ENCODE measurements around the gene SUPT7L.
A peak's percentile ranks its signal among the peaks of the same experiment; 100 is the strongest.

The SUPT7L gene

DNA sequence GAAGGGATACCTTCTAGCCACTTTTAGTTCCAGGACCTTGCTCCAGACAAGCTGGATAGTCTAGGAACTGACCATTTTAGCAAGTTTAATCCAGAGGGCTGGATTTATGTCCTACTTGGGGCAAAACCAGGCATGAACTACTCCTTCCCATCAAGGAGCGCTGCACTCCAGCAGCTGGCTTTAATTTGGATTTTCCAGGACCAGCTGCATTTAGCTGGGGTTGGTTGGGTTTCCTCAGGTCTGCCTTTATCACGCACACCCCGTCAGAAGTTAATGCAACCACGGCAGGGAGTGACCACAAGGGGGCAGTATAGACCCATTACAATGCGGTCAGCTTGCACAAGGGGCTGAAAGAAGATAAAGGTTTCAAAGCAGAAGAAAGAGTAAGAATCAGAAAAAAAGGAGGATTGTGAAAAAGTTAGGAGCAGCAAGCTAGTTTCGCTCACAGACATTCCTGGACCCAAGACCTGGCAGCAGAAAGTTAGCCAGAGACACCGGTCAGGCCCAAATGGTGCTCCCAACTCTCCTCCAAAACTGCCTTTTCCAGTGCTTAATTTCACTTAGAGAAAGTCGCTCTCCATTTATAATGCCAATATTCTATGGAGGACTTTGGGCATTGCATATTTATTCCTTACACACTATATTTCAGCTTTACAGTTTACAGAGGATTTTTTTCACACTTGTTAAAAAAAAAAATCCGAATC is 40.4 kb upstream of the SUPT7L start:
- peak; percentile 76 for TF ChIP-seq CTCF (IDR thresholded peaks at IDR 0.05; ENCODE audit: extremely low read depth, missing control alignments)
- DNase-seq (ENCODE audit: low spot score), result peak; percentile 80

DNA sequence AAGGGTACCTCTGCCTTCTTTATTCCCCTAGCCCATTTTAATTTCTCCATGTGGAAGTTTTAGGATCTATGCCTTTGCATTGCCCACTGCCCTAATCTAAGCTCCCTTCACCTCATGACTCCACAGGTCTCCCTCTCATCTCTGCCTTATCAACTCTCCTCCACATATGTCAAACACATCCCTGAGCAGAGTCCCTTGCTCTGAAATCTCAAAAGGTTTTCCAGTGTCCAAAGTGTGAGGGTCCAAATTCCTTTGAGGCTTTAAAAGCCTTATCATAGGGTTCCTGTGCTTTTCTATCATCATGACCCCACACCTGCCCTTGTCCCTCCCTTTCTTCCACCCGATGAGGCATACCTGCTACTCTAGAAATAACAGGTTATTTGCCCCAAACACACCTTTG is 38.9 kb upstream of the SUPT7L start:
- no peak for TF ChIP-seq CTCF (IDR thresholded peaks at IDR 0.05; ENCODE audit: extremely low read depth, missing control alignments)
- DNase-seq (ENCODE audit: low spot score), result no peak

DNA sequence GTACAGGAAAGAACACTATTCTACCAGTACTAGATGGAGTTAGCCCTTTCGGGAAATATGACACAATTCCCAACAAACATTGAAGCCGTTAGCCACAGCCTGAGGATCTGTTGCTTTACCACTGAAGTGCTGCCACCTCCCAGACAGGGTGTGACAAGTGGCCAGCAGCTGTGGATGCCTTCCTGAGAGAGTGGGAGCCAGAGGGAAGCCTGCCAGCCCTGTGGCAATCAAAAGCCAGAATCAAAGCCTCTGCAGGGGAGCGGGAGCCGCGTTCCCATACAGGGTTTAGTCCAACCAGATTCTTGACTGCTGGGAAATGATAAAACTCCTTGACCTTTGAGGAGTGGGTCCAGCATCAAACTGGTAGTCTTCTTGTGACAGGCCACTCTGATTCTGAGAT is 38.3 kb upstream of the SUPT7L start:
- no peak for DNase-seq (ENCODE audit: low spot score)
- TF ChIP-seq CTCF (IDR thresholded peaks at IDR 0.05; ENCODE audit: extremely low read depth, missing control alignments), result no peak

DNA sequence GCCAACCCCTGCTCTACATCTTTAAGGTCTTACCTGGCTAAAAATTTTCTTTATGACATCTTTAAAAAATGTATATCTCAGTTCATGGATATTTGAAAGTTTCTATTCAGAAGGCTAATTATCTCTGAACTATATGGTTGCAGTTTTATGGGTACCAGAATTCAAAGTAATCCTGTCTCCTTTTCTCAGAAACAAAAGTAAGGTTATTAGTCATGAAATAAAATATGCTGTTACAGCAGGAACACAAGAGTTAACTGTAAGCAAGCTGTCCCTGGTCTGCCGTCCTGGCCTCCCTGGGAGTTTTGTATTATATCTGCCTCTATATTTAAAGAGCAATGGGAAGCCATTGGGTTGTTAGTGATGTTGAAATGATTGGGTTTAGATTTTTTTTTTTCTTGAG is 34.2 kb upstream of the SUPT7L start:
- TF ChIP-seq CTCF (IDR thresholded peaks at IDR 0.05; ENCODE audit: extremely low read depth, missing control alignments), result no peak
- DNase-seq (ENCODE audit: low spot score), result no peak

DNA sequence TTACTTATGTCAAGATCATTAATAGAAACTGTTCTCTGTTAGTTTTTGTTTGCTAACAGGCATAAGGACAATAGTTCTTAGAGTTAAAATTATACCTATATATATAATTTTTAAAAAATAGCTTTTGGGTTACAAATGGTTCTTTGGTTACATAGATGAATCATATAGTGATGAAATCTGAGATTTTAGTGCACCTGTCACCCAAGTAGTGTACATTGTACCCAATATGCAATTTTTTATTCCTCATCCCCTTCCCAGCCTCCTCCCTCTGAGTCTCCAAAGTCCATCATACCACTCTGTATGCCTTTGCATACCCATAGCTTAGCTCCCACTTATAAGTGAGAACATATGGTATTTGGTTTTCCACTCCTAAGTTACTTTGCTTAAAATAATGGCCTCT is 26.6 kb upstream of the SUPT7L start:
- TF ChIP-seq CTCF (IDR thresholded peaks at IDR 0.05; ENCODE audit: extremely low read depth, missing control alignments), result no peak
- DNase-seq (ENCODE audit: low spot score), result no peak

DNA sequence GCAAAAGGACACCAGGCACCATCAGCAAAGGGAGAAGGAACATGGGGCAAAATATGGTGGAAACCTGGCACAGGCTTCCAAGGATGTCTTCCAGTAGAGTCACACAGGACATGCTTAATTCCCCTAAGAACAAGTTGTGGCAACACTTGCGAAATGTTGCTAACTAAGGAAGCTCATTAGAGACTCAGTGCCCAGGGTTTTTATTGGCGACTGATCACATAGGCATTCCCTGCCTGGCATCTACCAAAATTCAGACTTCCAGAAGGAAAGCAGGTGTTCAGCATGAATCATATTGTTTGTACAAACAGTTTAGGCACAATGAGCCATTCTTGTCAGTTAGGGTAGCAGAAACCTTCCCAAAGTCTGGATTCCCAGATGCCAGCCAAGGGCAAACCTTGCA is 26.0 kb upstream of the SUPT7L start:
- no peak for TF ChIP-seq CTCF (IDR thresholded peaks at IDR 0.05; ENCODE audit: extremely low read depth, missing control alignments)
- no peak for DNase-seq (ENCODE audit: low spot score)

DNA sequence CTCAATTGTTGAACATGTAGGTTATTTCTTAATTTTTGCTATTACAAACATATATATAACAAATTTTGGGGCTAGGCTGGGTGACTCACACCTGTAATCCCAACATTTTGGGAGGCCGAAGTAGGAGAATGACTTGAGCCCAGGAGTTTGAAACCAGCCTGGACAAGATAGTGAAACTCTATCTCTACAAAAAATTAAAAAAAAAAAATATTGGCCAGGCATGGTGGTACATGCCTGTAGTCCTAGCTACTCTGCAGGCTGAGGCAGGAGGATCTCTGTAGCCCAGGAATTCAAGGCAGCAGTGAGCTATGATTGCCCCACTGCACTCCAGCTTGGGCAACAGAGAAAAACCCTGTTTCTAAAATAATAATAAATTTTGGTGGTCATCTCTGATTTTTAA is 23.8 kb upstream of the SUPT7L start:
- TF ChIP-seq CTCF (IDR thresholded peaks at IDR 0.05; ENCODE audit: extremely low read depth, missing control alignments), result no peak
- no peak for DNase-seq (ENCODE audit: low spot score)

Data from GM20000 (cell line).